Vagina (tissue), 2 donors: ENCODE data around the gene PCBP3. TPM values are rescaled to one million over a fixed set of nuclear protein-coding genes. Genes with fewer than 3 reads are reported as not detected.

Experiments used
- DNase-seq, 2 donors: peaks; one replicate each; pipeline ENCODE4 v3.0.0-alpha.2; 2017; ENCODE audit errors: extremely low spot score in 2 of 2
- H3K27ac ChIP-seq: fragments of 200-600 bp; sonication (generic); one replicate; pipeline ENCODE4 v1.5.1; 2019
- H3K27me3 ChIP-seq: fragments of 200-600 bp; sonication (generic); one replicate; pipeline ENCODE4 v1.5.1; 2019
- H3K36me3 ChIP-seq, 2 donors: fragments of 200-600 bp; sonication (generic); one replicate each; pipeline ENCODE4 v1.5.1; 2017 to 2019
- H3K4me1 ChIP-seq: fragments of 200-600 bp; sonication (generic); one replicate; pipeline ENCODE4 v1.5.1; 2019
- H3K4me3 ChIP-seq, 2 donors: fragments of 200-600 bp; sonication (generic); 1 replicate in 1 of 2; 2 replicates in 1 of 2; pipeline ENCODE4 v1.5.1; 2016 to 2019
- H3K9me3 ChIP-seq: fragments of 200-600 bp; sonication (generic); one replicate; pipeline ENCODE4 v1.5.1; 2019
- CTCF ChIP-seq, 3 experiments: fragments of 450-650 bp in 2 of 3; fragments of 200-600 bp in 1 of 3; sonication (generic) in 1 of 3; IDR thresholded peaks; one replicate each; pipeline ENCODE4 v1.5.1; 2017 to 2019; ENCODE audit warnings: antibody characterized with exemption in 3 of 3, mild to moderate bottlenecking in 2 of 3, moderate library complexity in 2 of 3
- POLR2A ChIP-seq, 2 donors: fragments of 450-650 bp; IDR thresholded peaks; one replicate each; pipeline ENCODE4 v1.6.1; 2017; ENCODE audit warnings: antibody characterized with exemption in 2 of 2, mild to moderate bottlenecking in 2 of 2, moderate library complexity in 2 of 2
- POLR2AphosphoS5 ChIP-seq, 2 donors: sonication (generic); formaldehyde crosslinking; IDR thresholded peaks; one replicate each; pipeline ENCODE4 v1.9.0; 2017; ENCODE audit warnings: antibody characterized with exemption in 2 of 2, mild to moderate bottlenecking in 2 of 2, low read depth in 1 of 2; ENCODE audit not compliant: insufficient read depth in 1 of 2
- intact Hi-C: fragments of 100-400 bp; cut with DNase I; formaldehyde crosslinking; loops from one replicate; pipeline ENCODE4 v1.15.1; 2023
- total RNA-seq: library from RNA; depleted of rRNA; stranded (reverse); fragments of >200 nt; gene quantifications from one replicate; pipeline ENCODE4 v1.2.3, GENCODE V29; 2016

PCBP3 gene
- total RNA-seq, 1 donor from 2014 or later: 4.9 TPM

DNA sequence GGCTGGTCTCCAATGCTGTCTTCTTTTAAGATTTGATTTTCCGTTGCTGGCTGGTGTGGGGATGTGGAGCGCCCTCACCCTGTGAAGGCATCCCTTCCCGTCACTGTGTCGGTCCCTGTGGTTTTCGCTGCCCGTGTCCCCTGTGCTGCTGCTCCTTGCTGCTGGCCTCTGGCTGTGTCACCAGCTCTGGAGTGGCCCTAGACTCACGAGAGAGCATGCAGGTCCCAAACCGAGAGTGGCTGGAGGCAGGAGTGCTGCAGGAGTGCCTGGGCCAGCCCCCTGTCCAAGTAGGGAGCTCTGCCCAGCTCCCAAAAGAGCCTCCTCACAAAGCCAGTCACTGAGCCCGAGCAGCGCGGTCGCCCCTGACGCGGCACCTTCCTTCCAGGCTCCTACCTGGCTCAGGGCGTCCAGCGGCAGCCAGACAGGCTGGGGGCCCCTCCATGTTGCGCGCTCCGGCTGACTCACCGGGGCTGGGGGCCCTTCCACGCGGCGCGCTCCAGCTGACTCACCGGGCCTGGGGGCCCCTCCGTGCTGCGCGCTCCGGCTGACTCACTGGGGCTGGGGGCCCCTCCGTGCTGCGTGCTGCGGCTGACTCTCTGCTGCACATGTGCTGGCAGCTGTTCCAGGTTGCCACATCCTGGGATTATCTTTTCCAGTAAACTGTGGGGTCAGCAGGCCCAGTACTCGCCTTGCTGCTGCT lies 231.3 kb downstream of the PCBP3 start:
- peak in 1 of 2 donors; percentile 86 for TF ChIP-seq POLR2AphosphoS5 (IDR thresholded peaks at IDR 0.05; ENCODE audit: insufficient read depth in 1 of 2, low read depth in 1 of 2)
- no peak for TF ChIP-seq POLR2A (IDR thresholded peaks at IDR 0.05)
- TF ChIP-seq CTCF (IDR thresholded peaks at IDR 0.05): no peak
- no peak for DNase-seq
- intact Hi-C loops: no loop called here
- Histone ChIP-seq H3K27me3 (no peaks in the 10 kb centered on the region), H3K4me3 (peak overlapping the region in 1 of 2 donors; percentile 16), H3K9me3 (no peaks in the 10 kb centered on the region), H3K4me1 (peaks cover 14% of the 10 kb centered on the region), H3K27ac (no peak overlapping the region), H3K36me3 (no peaks in the 10 kb centered on the region)

DNA sequence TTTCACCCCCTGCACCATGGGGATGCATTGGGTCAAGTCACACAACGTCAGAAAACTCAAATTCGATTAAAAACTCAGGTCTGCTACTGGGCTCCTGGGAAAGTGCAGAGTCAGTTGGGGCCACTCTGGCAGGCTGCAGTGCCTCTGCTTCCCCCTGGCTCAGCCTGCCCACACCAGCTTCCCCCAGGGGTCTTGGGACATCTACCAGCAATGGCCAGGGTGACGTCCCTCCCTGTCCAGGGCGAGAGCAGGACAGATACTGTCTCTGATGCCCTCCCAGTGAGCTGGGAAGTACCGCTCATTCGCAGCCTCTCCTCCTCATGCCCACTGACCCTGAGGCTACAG lies 231.9 kb downstream of the PCBP3 start:
- intact Hi-C loops: no loop called here
- DNase-seq: no peak
- Histone ChIP-seq H3K36me3 (no peaks in the 10 kb centered on the region), H3K27me3 (no peaks in the 10 kb centered on the region), H3K27ac (no peak overlapping the region), H3K4me3 (peak overlapping the region in 1 of 2 donors; percentile 16), H3K9me3 (no peaks in the 10 kb centered on the region), H3K4me1 (peaks cover 14% of the 10 kb centered on the region)
- TF ChIP-seq POLR2A (IDR thresholded peaks at IDR 0.05): no peak
- peak in 1 of 2 donors; percentile 37 for TF ChIP-seq POLR2AphosphoS5 (IDR thresholded peaks at IDR 0.05; ENCODE audit: insufficient read depth in 1 of 2, low read depth in 1 of 2)
- TF ChIP-seq CTCF (IDR thresholded peaks at IDR 0.05): no peak

DNA sequence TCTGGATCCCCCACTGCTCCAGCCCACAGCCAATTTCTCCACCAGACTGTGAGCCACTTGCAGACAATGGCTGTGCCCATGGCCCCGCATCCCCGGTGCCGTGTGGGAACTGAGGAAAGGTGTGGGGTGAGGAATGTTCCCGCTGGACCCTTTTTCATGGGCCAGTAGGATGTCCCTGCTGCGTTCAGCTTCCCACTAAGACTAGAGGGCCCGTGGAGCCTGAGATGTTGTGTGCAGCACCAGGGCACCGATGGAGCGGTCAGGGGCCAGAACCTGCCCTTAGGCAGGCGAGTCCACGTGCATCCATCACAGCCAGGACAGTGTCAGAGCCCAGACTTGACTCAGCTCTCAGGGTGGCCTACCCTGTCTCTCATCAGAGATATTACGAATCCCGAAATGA lies 232.4 kb downstream of the PCBP3 start:
- peaks cover 14% of the 10 kb centered on the region for H3K4me1 ChIP-seq
- no peak for TF ChIP-seq CTCF (IDR thresholded peaks at IDR 0.05)
- no peak for TF ChIP-seq POLR2A (IDR thresholded peaks at IDR 0.05)
- no peak for TF ChIP-seq POLR2AphosphoS5 (IDR thresholded peaks at IDR 0.05; ENCODE audit: insufficient read depth in 1 of 2, low read depth in 1 of 2)
- H3K27ac ChIP-seq: no peak overlapping the region
- no peak overlapping the region for H3K4me3 ChIP-seq
- H3K27me3 ChIP-seq: no peaks in the 10 kb centered on the region
- intact Hi-C loops: no loop called here
- no peak for DNase-seq
- H3K36me3 ChIP-seq: no peaks in the 10 kb centered on the region
- H3K9me3 ChIP-seq: no peaks in the 10 kb centered on the region

- Histone ChIP-seq H3K9me3 (no peaks in the 10 kb centered on the region), H3K36me3 (no peaks in the 10 kb centered on the region), H3K27me3 (no peaks in the 10 kb centered on the region), H3K4me3 (no peak overlapping the region), H3K4me1 (peaks cover 14% of the 10 kb centered on the region), H3K27ac (no peak overlapping the region)
- intact Hi-C loops: no loop called here
- TF ChIP-seq POLR2AphosphoS5 (IDR thresholded peaks at IDR 0.05; ENCODE audit: insufficient read depth in 1 of 2, low read depth in 1 of 2): no peak
- no peak for TF ChIP-seq CTCF (IDR thresholded peaks at IDR 0.05)
- no peak for TF ChIP-seq POLR2A (IDR thresholded peaks at IDR 0.05)
- no peak for DNase-seq
Measured at GRCh38 chr21:45876381-45877170, 233.1 kb downstream of the PCBP3 start.

GRCh38 chr21:45877171-45877438 lies 233.6 kb downstream of the PCBP3 start:
- intact Hi-C loops: no loop called here
- Histone ChIP-seq H3K36me3 (no peaks in the 10 kb centered on the region), H3K4me1 (peaks cover 14% of the 10 kb centered on the region), H3K4me3 (no peak overlapping the region), H3K27me3 (no peaks in the 10 kb centered on the region), H3K9me3 (no peaks in the 10 kb centered on the region), H3K27ac (no peak overlapping the region)
- no peak for DNase-seq
- TF ChIP-seq CTCF (IDR thresholded peaks at IDR 0.05) (no peak), POLR2A (IDR thresholded peaks at IDR 0.05) (no peak), POLR2AphosphoS5 (IDR thresholded peaks at IDR 0.05; ENCODE audit: insufficient read depth in 1 of 2, low read depth in 1 of 2) (no peak)
